LNCAP (cell line): ENCODE results near the gene MAN2A1.

Source experiments
- CTCF ChIP-seq: fragments of 450-650 bp; IDR thresholded peaks from 2 replicates; pipeline ENCODE4 v1.5.1; 2017; ENCODE audit warnings: mild to moderate bottlenecking

MAN2A1 gene

GRCh38 chr5:109689740-109690241 is at the start of gene MAN2A1:
Gene MAN2A1, plus strand, starts transcription at chr5:109689927. Its CDS starts 491 bp downstream, at chr5:109690418.
- no peak for TF ChIP-seq CTCF

DNA sequence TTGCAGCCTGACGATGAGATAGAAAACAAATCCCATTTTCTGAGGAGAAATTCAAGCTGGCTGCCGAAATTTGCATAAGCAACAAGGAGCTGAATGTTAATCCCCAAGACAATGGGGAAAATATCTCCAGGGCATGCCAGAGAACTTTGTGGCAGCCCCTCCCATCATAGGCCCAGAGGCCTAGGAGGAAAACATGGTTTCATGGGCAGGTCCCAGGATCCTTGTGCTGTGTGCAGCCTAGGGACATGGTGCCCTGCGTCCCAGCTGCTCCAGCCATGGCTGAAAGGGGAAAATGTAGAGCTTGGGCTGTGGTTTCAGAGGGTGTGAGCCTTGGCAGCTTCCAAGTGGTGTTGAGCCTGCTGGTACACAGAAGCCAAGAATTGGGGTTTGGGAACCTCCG is 48.8 kb upstream of the MAN2A1 start:
- no peak for TF ChIP-seq CTCF

DNA sequence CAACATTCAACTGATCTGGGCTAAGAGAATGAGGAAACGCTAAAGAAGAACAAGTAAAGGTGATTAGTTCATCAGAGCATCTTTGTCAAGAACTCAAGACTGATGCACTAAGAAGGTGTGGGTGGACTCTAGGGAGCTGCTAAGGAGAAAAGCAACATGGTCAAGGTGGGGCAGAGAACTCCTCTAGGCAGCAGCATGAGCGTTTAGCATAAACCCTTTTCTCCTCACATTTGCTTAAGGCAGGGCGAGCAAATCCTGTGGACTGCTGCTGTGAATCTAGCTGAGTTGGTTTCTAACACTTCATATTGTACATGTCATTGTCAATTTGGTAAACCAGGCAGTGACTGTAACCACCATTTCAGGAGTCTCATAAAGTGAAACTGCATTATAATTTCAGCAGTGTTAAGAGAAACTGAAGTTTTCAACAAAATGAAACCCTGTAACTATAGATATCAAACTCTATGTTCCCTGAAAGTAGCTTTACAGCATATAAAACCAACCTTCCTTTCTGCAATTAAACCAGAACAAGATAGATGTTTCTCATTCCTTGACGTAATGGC is 45.9 kb upstream of the MAN2A1 start:
- TF ChIP-seq CTCF: no peak

DNA sequence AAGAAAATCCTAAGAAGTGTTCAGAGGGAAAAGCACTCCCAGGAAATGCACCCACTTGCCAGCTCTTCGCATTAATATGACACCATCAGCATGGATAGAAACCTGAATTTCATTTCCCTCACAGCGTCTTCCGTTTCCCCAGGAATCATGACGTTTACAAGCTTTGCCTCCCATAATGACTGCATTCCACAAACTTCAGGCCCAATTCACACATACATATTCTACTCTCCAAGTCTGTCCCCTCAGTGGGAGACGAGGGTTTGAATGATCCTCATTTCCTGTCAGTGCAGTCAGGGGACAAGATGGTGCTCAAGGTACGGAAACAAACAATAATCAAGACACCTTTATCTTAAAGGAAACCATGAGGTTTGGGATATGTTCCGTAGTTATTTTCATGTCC is 44.9 kb upstream of the MAN2A1 start:
- TF ChIP-seq CTCF: no peak

DNA sequence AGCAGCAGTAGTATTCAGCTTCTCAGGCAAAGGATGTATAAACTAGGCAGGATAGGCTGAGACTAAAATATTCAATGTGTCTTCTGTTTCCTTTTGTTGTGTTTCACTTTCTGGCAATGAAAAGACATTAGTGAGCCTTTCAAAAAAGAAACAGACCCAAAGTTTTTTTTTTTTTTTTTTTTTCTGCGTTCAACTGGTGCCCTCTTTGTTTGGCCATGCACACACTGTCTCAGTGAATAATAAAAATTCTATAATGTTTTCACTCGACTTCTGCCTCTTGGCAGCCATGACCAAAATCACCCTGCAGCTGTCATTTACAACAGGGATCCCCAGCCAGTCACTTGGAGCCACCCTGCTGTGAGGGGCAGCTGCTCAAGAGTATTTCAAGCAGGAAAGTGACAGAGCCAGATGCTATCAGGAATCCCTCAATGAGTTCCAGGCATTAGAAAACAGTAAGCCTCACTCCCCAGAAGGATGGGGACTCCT is 44.0 kb upstream of the MAN2A1 start:
- TF ChIP-seq CTCF: no peak

DNA sequence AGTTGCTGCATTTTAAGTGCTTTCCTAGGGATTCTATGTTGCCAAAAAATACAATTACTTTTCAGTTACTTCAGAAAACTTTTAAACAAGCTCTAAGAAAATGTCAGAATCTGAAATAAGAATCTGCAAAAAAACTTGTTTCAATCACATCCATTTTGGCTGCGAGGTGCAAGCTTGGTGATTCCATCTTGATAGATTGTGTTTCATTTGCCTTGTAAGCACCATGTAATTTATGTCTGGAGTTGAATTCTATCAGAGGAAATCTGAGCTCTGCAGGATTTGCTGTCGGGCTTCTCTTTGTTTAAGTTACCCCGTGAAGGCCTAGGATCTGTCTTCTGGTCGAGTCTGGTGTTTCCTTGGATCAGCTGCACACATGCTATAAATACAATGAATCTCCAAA is 40.4 kb upstream of the MAN2A1 start:
- no peak for TF ChIP-seq CTCF

DNA sequence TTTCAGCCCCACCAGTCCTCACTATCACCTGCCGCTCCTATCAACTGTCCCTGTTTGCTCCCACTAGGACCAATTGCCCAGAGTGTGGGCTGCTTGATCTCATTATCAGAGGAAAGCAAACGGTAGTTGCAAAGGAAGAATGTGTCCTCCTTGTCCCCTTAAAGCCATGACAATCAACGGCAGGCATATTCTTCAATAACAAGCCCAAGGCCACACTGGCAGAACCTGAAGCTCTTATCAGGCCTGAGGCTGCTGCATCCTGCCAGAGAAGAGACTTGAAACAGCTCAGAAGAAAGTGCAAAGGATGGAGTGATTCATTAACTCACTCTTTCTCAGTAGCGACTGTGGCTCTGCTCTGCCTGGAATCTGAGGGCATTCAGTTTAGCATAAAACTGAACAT is 39.2 kb upstream of the MAN2A1 start:
- TF ChIP-seq CTCF: no peak

GRCh38 chr5:109652096-109652495 is 37.6 kb upstream of the MAN2A1 start:
- TF ChIP-seq CTCF: no peak
